HEK293T (cell line): ENCODE measurements around the gene SLC15A3.

ENCODE experiments used
- ARNT ChIP-seq: fragments of 450-650 bp; IDR thresholded peaks from 2 replicates; pipeline ENCODE4 v1.6.1; 2017; ENCODE audit warnings: mild to moderate bottlenecking
- BHLHE40 ChIP-seq: fragments of 450-650 bp; IDR thresholded peaks from 2 replicates; pipeline ENCODE4 v1.6.1; 2016; ENCODE audit warnings: mild to moderate bottlenecking, moderate library complexity, borderline replicate concordance
- ELF4 ChIP-seq: fragments of 450-650 bp; IDR thresholded peaks from 2 replicates; pipeline ENCODE4 v1.6.1; 2017; ENCODE audit warnings: antibody characterized with exemption
- FOXA1 ChIP-seq: fragments of 450-650 bp; IDR thresholded peaks from 2 replicates; pipeline ENCODE4 v1.6.1; 2016; ENCODE audit warnings: mild to moderate bottlenecking
- FOXK2 ChIP-seq: fragments of 450-650 bp; IDR thresholded peaks from 2 replicates; pipeline ENCODE4 v1.6.1; 2016; ENCODE audit warnings: mild to moderate bottlenecking
- FOXM1 ChIP-seq: fragments of 450-650 bp; IDR thresholded peaks from 2 replicates; pipeline ENCODE4 v1.6.1; 2017; ENCODE audit warnings: mild to moderate bottlenecking, borderline replicate concordance
- HDGF ChIP-seq: fragments of 450-650 bp; IDR thresholded peaks from 2 replicates; pipeline ENCODE4 v1.6.1; 2017; ENCODE audit warnings: antibody characterized with exemption, borderline replicate concordance
- LEF1 ChIP-seq: fragments of 450-650 bp; IDR thresholded peaks from 2 replicates; pipeline ENCODE4 v1.6.1; 2017; ENCODE audit warnings: mild to moderate bottlenecking, borderline replicate concordance
- NFRKB ChIP-seq: fragments of 450-650 bp; IDR thresholded peaks from 2 replicates; pipeline ENCODE4 v1.6.1; 2016; ENCODE audit warnings: mild to moderate bottlenecking, moderate library complexity
- SP1 ChIP-seq: fragments of 450-650 bp; IDR thresholded peaks from 2 replicates; pipeline ENCODE4 v1.6.1; 2017
- SUZ12 ChIP-seq: fragments of 450-650 bp; IDR thresholded peaks from 2 replicates; pipeline ENCODE4 v1.6.1; 2016; ENCODE audit warnings: mild to moderate bottlenecking
- TARDBP ChIP-seq: fragments of 450-650 bp; IDR thresholded peaks from 2 replicates; pipeline ENCODE4 v1.6.1; 2016
- ZNF384 ChIP-seq: fragments of 450-650 bp; IDR thresholded peaks from 2 replicates; pipeline ENCODE4 v1.6.1; 2016
- TF ChIP-seq, protein P1 (sequence below): fragments of 450-650 bp; IDR thresholded peaks from 2 replicates; pipeline ENCODE4 v1.6.1; 2016

DNA sequence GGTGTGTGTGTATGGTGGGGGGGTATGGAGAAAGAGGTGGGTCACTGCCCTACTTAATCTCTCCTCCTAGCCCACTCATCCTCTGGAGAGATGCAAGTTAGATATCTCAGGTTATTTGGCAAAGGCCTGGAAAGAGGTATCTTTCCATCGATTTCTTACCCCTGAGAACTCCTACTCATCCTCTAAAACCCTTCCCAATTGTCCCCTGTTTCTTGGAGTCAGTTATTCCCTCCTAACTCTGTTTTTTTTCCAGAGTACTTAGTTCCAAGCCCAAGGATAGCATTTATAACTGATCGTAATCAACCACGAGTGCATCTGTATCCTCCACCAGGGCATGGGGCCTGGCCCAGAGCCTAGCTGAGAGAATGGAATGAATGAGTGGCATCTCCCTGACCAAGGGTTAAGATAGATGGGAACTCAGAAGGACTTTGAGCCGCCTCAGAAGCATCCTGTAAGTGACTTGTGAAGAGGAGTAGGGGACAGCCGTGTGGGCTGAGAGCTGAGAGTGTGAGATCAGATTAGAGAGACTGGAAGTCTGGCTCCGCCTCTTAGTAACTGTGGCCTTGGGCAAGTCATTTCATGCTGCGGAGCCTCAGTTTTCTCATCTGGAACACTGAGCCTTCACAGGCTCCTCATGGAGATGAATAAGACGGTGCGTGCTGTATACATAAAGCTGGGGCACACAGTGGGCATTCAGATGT is 35.8 kb upstream of the SLC15A3 start:
- TF ChIP-seq FOXK2: no peak
- no peak for TF ChIP-seq TARDBP
- TF ChIP-seq ELF4: no peak
- TF ChIP-seq FOXA1: no peak
- no peak for TF ChIP-seq SP1
- no peak for TF ChIP-seq HDGF
- TF ChIP-seq, protein P1, sequence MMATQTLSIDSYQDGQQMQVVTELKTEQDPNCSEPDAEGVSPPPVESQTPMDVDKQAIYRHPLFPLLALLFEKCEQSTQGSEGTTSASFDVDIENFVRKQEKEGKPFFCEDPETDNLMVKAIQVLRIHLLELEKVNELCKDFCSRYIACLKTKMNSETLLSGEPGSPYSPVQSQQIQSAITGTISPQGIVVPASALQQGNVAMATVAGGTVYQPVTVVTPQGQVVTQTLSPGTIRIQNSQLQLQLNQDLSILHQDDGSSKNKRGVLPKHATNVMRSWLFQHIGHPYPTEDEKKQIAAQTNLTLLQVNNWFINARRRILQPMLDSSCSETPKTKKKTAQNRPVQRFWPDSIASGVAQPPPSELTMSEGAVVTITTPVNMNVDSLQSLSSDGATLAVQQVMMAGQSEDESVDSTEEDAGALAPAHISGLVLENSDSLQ: no peak
- no peak for TF ChIP-seq FOXM1
- no peak for TF ChIP-seq SUZ12
- TF ChIP-seq NFRKB: no peak
- no peak for TF ChIP-seq BHLHE40
- no peak for TF ChIP-seq LEF1
- TF ChIP-seq ARNT: no peak
- TF ChIP-seq ZNF384: no peak
